Measurements from ENCODE around the gene SLC24A3.

Gene SLC24A3

GRCh38 chr20:19682249-19682648 is 469.8 kb downstream of the SLC24A3 start (continued):
- no peak for TF ChIP-seq YY1 (tag by site-specific recombination; IDR thresholded peaks at IDR 0.05)

DNA sequence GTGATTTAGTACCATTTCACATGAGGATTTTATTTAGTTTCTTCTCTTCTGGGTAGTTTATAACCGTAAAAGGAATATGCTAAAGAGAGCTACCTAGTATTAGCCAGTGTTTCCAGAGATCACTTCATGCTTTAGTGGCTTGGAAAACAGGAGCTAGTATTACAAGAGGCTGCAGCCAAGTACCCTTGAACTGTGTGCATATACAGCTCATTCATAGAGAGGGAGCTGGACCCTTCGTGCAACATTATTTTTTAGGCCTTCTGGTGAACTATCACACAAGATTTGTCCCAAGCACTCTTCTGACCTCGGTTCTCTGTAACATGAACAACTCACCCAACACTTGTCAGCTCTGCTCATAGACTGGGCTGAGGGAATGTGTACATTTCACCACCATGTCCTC is 470.7 kb downstream of the SLC24A3 start:
- TF ChIP-seq ZBTB1 (tag by site-specific recombination; IDR thresholded peaks at IDR 0.05) (no peak), ZBTB17 (tag by site-specific recombination; IDR thresholded peaks at IDR 0.05) (no peak), ZNF670 (tag by site-specific recombination; IDR thresholded peaks at IDR 0.05; ENCODE audit: low read depth) (no peak), ZNF366 (tag by site-specific recombination; conservative IDR thresholded peaks at IDR 0.05) (no peak), ZNF391 (tag by site-specific recombination; IDR thresholded peaks at IDR 0.05; ENCODE audit: borderline replicate concordance, low read depth) (no peak), ZNF830 (tag by site-specific recombination; IDR thresholded peaks at IDR 0.05; ENCODE audit: low read depth) (no peak), ZSCAN23 (tag by site-specific recombination; IDR thresholded peaks at IDR 0.05) (no peak), ZNF24 (tag by site-specific recombination; IDR thresholded peaks at IDR 0.05) (no peak), ZNF157 (tag by site-specific recombination; IDR thresholded peaks at IDR 0.05) (no peak), ZNF623 (tag by site-specific recombination; IDR thresholded peaks at IDR 0.05) (no peak), WT1 (tag by site-specific recombination; IDR thresholded peaks at IDR 0.05) (no peak)
- TF ChIP-seq, protein P1, sequence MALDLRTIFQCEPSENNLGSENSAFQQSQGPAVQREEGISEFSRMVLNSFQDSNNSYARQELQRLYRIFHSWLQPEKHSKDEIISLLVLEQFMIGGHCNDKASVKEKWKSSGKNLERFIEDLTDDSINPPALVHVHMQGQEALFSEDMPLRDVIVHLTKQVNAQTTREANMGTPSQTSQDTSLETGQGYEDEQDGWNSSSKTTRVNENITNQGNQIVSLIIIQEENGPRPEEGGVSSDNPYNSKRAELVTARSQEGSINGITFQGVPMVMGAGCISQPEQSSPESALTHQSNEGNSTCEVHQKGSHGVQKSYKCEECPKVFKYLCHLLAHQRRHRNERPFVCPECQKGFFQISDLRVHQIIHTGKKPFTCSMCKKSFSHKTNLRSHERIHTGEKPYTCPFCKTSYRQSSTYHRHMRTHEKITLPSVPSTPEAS (tag by site-specific recombination; IDR thresholded peaks at IDR 0.05), result no peak
- no peaks in the 10 kb centered on the region for H3K4me1 ChIP-seq (ENCODE audit: control insufficient read depth, insufficient read depth, low read length)
- no peak overlapping the region for H3K4me3 ChIP-seq (ENCODE audit: low read depth, low read length)
- no peak overlapping the region for H3K27ac ChIP-seq (ENCODE audit: extremely low read depth, low read depth, low read length)
- H3K36me3 ChIP-seq (ENCODE audit: control insufficient read depth in 2 of 2, insufficient read depth in 1 of 2, low read length in 2 of 2), result no peaks in the 10 kb centered on the region
- POLR2A ChIA-PET, result no interaction called here
- H3K9me3 ChIP-seq (ENCODE audit: control insufficient read depth, insufficient read depth, low read depth, low read length), result no peaks in the 10 kb centered on the region
- CTCF ChIA-PET, result interaction anchor here (0.7 kb wide), 1 partner anchor 966 kb away, joined by 4 read pairs; no protein-coding TSS in a partner anchor

GRCh38 chr20:19683822-19684221 is 471.4 kb downstream of the SLC24A3 start:
- Histone ChIP-seq H3K4me3 (ENCODE audit: low read depth, low read length) (no peak overlapping the region), H3K9me3 (ENCODE audit: control insufficient read depth, insufficient read depth, low read depth, low read length) (no peaks in the 10 kb centered on the region), H3K27ac (ENCODE audit: extremely low read depth, low read depth, low read length) (no peak overlapping the region), H3K4me1 (ENCODE audit: control insufficient read depth, insufficient read depth, low read length) (no peaks in the 10 kb centered on the region), H3K36me3 (ENCODE audit: control insufficient read depth in 2 of 2, insufficient read depth in 1 of 2, low read length in 2 of 2) (no peaks in the 10 kb centered on the region)
- TF ChIP-seq ZNF37A (tag by site-specific recombination; IDR thresholded peaks at IDR 0.05), result no peak
- peak; percentile 63 for TF ChIP-seq ZNF366 (tag by site-specific recombination; conservative IDR thresholded peaks at IDR 0.05)
- ChIA-PET CTCF (no interaction called here), POLR2A (no interaction called here)

GRCh38 chr20:19688031-19688806 is 475.8 kb downstream of the SLC24A3 start:
- no peak overlapping the region for H3K27ac ChIP-seq (ENCODE audit: extremely low read depth, low read depth, low read length)
- CTCF ChIA-PET, result interaction anchor here (0.6 to 1.6 kb wide), 3 partner anchors 21 to 115 kb away, joined by 3 to 5 read pairs (median 4); no protein-coding TSS in a partner anchor

More at GRCh38 chr20:19688031-19688806, 475.8 kb downstream of the SLC24A3 start:
- POLR2A ChIA-PET, result no interaction called here
- Histone ChIP-seq H3K9me3 (ENCODE audit: control insufficient read depth, insufficient read depth, low read depth, low read length) (no peaks in the 10 kb centered on the region), H3K4me3 (ENCODE audit: low read depth, low read length) (no peak overlapping the region), H3K4me1 (ENCODE audit: control insufficient read depth, insufficient read depth, low read length) (no peaks in the 10 kb centered on the region), H3K36me3 (ENCODE audit: control insufficient read depth in 2 of 2, insufficient read depth in 1 of 2, low read length in 2 of 2) (no peaks in the 10 kb centered on the region)
- TF ChIP-seq BCL11B (tag by site-specific recombination; IDR thresholded peaks at IDR 0.05; ENCODE audit: low read depth), result no peak
- no peak for TF ChIP-seq KLF7 (tag by site-specific recombination; IDR thresholded peaks at IDR 0.05; ENCODE audit: borderline replicate concordance)
- no peak for TF ChIP-seq ZNF777 (tag by site-specific recombination; IDR thresholded peaks at IDR 0.05; ENCODE audit: borderline replicate concordance)
- TF ChIP-seq ZNF664 (tag by site-specific recombination; IDR thresholded peaks at IDR 0.05), result no peak
- no peak for TF ChIP-seq ZNF138 (tag by site-specific recombination; IDR thresholded peaks at IDR 0.05; ENCODE audit: borderline replicate concordance)
- TF ChIP-seq ZNF354C (tag by site-specific recombination; IDR thresholded peaks at IDR 0.05; ENCODE audit: borderline replicate concordance, low read depth), result no peak
- no peak for TF ChIP-seq ZNF114 (tag by site-specific recombination; IDR thresholded peaks at IDR 0.05)
